HG03280 (cell line): ENCODE data around the gene SLC38A5.
A peak's percentile ranks its signal among the peaks of the same experiment; 100 is the strongest.
"Not testable (repeated sequence)": the region's sequence is repeated elsewhere in the genome, so short reads cannot be mapped to it uniquely, and the experiment has no call there.

Source experiments
- ATAC-seq: cut with Tn5 transposase; IDR thresholded peaks from one replicate; pipeline ENCODE4 v1.9.1; 2021; ENCODE audit warnings: mild to moderate bottlenecking, moderate library complexity; ENCODE audit not compliant: unreplicated experiment

SLC38A5 gene

DNA sequence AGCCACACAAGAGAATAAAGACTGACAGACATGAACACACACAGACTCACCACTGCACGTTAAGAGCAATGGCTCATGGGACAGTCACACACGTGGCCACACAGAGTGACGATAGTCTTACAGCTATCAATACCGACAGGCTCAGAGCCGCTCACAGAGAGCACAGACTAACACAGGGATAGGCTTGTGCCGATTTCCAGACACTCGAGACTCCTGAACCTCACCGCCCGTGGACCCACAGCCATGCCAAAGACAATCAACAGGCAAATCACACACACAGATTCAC lies 716 bp upstream of the SLC38A5 start:
- no peak for ATAC-seq

DNA sequence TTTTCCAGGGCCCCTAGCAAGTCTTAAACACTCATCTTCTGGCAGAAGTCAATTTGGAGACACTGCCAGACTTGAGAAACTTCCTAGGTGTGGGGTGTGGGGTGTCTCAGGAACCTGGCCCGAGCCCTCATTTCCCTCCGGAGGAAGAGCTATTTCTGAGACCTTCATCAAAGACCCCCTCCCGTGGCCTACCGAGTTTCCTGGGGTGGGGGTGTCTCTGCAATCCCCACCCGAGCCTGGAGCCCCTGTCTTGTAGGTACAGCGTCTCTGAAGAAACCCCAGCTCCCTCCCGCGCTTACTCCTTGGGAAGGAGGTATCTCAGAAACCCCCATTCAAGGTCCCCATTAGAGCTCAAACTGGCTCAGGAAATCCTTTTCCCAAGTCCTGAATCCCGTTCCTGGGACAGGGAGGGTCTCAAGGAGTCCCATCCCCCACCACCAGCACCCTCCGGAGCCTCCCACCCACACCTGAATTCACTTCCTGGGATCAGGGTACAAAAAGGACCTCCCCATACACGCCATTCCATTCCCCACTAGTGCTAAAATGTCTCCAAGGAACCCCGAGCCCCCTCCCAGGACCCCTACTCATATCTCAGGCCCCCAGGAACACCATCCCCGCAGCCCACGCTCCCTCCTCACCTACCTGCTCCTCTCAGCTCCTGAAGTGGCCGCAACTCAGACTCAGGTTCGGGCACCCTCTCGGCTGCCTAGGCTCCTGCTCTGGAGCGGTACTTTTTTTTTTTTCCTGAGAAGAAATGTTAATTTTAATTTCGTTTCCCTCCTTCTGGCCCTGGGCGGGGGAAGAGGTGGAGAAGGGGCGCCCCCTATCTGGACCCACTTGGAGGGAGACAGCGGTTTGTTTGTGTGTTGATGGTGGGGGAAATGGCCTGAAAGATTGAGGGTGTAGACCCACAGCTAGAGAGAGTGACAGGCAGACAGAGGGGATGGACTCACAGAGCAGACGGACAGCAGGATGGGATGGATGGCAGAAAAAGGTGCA lies 1.1 kb downstream of the SLC38A5 start:
- ATAC-seq: no peak

DNA sequence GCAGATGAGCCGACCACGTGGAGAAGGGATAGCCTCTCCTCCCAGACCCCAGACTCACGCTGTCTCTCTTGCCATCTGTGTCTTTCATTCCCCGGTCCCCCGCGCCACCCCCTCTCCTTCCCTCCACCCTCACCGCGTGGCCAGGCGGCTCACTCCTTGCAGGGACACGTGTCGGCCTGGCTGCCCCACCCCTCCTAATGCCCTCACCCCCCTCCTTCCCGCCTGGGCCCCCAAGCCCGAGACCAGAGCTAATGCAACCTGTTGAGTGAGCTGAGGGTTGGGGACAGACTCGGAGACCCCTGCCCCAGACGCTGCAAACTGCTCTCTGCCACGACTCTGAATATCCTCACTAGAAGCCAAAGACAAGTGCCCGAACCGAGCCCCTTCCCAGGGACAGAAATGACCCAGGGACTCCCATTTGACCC lies 1.8 kb downstream of the SLC38A5 start:
- peak; percentile 51 for ATAC-seq

DNA sequence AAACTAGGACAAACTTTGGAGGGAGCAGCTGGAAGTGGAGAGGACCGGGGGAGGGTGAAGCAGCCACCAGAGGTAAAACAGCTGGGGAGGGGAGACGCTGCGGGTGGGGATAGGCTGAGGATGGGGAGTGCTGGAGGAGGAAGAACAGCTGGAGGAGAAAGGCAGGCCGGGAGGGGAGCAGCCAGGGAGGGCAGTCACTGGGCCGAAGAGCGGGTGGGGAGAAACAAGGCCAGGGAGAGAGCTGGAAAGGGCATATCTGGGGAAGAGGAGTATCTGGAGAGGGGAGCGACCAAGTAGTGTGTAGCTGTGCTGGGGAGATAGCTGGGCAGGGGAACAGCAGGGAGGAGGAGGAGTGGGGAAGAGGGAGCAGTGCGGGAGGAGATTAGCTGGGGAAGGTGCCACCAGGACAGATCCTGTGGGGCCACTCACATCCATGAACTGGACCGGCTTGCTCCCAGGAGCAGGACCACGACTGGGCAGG lies 2.7 kb downstream of the SLC38A5 start:
- ATAC-seq: no peak

DNA sequence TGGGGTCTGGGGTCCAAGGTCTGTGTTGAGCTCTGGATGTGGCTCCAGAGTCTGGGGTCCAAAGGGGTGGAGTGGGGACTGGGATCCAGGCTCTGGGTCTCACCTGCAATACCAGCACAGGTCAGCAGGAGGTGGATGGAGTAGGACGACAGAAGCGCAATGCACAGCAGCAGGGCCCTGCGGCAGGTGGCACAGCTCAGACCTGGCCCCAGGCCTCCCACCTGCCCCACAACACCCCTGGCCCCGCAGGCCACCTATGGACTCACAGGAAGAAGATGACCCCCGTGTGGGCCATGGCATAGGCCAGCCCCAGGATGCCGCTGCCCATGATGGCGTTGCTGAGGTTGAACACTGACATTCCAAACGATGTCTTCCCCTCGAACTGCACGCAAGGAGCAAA lies 3.4 kb downstream of the SLC38A5 start:
- ATAC-seq: no peak

DNA sequence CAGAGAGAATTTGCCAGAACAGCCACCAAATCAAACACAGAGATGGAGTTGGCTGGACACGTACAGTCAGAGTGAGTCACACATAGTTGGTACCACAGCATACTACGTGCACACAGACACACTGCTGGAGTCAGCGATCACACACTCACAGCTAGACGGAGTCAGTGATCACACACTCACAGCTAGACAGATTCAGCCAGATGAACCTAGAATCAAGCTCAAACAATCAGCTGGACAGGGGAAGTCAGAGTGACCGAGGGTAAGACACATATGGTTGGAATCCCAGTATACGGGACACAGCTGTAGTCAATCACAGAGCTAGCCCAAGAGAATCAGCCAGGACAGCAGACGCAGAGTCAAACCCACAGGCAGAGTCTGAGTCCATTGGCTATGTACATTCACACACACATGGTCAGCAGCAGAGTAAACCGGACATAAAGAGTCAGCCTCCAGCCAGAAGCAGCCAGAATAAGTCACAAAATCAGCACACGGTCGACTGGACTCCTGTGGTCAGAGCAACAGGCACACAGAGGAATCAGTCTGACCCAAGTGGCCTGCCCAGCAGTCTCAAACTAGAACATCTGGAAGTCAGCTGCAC lies 4.6 kb downstream of the SLC38A5 start:
- ATAC-seq: no peak

DNA sequence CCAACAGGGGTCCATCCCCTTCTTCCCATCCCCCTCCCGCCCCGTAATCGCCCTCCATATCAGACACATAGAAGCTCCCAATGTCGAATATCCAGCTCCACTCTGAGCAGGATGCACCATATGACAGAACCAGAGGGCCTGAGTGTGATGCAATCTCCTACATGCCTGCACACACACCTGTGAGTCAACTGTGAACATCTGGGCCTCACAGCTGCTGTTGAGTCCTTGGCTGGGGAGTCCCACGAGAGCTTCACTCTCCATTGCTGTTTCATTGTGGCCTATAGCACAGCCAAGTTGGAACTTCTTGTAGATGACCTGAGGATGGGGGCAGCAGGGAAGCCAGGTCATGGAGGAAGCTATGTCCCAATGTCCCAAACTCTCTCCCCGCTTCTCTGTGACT lies 8.2 kb downstream of the SLC38A5 start:
- ATAC-seq: no peak

DNA sequence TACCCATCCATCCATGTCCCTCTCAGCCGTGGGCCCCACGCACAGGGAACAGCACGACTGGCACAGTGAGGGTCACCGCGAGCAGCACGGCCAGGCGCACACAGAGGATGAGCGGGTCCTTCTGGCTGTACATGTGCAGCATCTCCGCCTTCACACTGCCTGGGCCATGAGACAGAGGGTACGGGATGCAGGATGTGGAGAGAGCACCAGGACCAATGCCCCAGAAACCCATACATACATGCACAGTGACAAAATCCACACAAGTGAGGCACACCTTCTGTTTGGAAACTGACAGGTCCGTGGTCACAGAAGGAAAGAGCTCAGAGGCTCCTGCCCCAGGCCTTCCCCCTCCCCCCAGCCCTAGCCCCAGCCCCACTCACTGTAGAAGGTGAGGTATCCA lies 9.5 kb downstream of the SLC38A5 start:
- no peak for ATAC-seq

DNA sequence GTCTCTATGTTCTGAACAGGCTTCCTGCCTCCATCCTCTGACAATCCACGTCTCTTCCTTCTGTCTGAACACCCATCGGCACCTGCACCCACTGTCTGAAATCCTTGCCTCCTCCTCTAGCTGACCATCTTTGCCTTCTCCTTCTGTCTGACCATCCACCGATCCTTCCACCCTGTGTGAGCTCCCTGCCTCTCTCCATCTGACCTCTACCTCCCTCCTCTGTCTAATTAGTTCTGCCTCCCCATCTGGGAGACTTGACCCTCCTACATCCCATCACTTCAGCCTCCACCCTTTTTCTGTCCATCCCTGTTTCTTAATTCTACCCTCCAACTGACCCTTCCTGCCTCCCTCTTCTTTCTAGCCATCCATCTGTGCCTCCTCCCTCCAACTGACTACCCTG lies 10.0 kb downstream of the SLC38A5 start:
- no peak for ATAC-seq

DNA sequence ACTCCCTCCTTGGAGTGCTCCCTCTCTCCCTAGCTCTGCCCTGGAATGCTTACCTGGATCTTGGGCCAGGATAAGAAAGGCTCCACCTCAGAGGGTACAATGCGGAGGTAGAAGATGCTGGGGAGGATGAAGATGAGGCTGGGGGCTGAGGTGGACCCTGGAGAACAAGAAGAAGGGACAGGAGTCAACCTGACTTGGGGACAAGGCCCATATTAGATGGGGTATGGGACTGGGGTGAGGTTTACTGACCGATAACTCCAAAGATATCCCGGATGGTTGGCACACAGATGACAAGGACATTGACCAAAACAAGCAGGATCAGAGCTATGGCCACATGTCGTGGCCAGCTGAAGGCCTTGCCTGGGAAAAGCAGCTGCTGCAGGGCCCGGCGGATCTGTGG lies 10.6 kb downstream of the SLC38A5 start:
- no peak for ATAC-seq

DNA sequence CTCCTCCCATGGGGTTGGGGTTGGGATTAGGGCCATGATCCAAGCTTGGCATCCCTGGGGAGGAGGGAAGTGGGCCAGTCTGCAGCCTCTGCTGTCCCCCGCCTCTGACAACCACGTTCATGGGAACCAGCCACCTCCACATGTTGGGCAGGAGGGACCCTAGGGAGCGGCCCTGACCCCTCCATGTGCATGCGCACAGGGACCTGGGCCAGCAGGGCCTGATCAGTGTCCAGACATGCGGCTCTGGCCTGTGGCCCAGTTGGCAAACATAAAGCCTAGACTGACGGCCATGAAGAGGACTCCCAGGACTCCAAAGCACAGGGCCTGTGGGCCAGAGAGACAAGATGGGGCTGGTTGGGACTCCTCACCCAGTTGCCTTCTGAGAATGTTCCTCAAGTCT lies 11.3 kb downstream of the SLC38A5 start:
- no peak for ATAC-seq

DNA sequence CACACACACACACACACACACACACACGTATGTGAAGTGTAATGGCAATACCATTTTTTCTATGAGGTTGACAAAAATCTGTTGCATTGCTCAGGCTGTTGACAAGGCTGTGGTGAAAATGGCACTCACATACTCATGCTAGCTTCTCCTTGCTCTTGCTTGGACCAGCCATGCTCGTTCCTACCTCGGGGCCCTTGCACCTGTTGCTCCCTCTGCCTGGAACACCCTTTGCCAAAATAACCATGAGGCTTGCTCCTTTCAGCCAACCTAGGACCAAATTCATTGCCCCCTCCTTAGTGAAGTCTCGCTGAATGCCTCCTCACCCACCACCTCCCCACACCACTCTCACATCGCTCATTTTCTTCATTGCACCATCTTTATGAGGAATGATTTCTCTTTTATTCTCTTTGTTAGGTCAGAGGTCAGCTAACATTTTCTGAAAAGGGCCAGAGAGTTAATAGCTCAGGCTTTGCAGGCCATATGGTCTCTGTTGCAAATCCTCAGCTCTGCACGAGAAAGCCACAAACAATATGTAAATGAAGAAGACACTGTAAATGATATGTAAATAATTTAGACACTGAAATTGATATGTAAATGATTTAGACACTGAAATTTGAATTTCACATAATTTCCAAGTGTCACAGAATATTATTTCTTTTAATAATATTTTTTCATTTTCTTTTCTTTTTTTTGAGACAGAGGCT lies 13.3 kb downstream of the SLC38A5 start:
- ATAC-seq: no peak

DNA sequence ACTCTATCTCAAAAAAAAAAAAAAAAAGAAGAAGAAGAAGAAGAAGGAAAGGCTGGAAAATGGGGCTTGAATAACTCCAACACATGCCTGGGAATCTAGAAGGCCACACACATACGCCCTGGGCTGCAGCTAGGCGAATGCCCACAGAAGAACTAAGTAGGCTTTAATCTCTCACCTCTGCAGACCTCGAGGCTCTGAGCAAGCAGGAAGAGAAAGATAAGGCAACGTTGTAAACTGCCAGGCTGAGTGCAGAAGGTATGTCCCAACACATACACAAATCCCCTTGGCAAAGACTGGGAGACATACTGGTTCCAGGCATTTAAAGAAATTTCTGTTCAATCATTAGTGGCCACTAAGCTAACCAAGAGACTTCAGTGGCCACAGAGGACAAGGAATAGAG lies 18.4 kb downstream of the SLC38A5 start:
- no peak for ATAC-seq

DNA sequence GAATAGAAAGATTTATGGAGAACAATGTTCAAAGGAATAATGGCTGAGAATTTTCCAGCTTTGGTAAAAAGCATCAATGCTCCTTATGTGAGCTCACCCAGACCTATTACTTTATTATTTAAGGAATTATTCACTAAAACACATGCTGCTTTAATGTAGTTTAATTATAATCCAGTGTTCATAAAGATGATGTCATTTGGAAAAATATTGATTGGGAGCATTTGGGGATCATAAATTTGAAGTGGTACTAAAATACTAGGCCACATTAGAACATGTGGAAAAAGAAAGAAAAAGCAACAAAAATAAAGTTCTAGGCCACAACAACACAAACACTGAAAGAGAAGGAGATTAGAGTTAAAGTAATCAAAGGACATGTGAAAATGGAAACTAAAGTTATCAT lies 20.0 kb downstream of the SLC38A5 start:
- no peak for ATAC-seq

DNA sequence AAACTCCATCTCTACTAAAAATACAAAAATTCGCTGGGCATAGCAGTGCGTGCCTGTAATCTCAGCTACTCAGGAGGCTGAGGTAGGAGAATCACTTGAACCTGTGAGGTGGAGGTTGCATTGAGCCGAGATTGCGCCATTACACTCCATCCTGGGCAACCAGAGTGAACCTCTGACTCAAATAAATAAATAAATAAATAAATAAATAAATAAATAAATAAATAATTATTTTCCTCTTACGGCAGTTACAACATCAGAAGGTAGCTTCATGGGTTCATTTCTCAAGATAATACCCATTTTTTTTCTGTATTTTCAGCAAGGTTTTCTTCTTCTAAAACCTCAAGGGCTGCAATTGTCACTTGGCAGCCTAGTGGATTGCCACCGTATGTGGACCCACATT lies 22.9 kb downstream of the SLC38A5 start:
- not testable (repeated sequence) for ATAC-seq

DNA sequence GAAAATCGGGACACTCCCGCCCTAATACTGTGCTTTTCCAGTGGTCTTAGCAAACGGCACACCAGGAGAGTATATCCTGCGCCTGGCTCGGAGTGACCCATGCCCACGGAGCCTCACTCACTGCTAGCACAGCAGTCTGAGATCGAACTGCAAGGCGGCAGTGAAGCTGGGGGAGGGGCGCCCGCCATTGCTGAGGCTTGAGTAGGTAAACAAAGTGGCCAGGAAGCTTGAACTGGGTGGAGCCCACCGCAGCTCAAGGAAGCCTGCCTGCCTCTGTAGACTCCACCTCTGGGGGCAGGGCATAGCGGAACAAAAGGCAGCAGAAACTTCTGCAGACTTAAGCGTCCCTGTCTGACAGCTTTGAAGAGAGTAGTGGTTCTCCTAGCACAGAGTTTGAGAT lies 36.3 kb downstream of the SLC38A5 start:
- not testable (repeated sequence) for ATAC-seq

DNA sequence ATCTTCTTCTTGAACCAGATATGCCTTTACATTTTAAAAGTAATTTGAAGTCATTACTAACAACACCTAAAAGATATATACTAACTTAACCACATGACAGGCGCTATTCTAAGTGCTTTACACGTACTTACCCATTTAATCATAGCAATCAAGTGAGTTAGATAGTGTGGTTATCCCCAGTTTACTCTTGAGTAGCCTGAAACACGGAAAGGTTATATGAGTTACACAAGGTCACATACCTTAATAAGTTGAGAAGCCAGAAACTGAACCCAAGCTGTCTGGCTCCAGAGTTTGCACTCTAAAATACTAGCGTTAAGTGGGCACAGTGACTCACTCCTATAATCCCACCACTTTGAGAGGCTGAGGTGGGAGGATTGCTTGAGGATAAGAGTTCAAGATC lies 39.9 kb downstream of the SLC38A5 start:
- ATAC-seq: not testable (repeated sequence)

DNA sequence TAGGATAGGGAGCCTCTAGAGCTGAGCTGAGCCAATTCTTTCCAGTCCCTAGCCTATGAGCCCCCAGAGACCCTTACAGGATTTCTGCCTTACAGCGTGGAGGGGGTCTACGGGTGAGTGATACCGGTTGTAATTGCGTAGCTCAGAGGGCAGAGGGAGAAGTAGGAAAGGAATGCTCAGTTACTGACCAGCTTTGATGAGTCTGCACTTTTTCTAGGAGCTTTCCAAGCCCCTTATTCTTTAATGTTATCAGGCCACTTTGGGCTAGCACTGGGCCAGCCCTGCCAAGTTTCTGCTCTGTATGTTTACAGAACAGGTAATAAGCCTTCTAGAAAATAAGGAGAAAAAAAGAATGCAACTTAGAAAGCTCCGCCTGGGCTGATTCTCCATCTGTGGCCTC lies 40.5 kb downstream of the SLC38A5 start:
- ATAC-seq: not testable (repeated sequence)

DNA sequence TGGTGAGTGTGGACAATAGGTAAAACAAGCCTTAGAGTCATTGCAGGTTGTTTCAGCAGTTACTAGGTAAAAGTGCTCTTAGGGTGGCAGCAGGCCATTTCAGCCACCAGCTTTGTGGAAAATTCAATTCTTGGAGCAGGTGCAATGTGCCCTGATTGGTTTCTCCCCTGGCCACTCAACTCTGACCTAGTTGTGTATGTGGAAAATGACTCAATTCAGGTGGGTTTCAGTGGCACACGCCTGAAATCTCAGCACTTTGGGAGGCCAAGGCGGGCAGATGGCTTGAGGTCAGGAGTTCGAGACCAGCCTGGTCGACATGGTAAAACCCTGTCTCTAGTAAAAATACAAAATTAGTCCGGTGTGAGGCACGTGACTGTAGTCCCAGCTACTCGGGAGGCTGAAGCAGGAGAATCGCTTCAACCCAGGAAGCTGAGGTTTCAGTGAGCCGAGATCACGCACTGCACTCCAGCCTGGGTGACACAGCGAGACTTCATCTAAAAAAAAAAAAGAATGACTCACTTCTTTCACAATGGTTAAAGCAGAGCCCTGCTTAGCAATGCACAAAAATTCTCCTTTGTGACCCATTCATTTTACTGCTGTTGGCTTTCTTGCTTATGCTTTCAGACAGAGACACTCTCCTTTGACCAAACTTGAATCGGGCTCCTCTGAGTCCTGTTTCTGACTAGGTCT lies 42.9 kb downstream of the SLC38A5 start:
- ATAC-seq: not testable (repeated sequence)

DNA sequence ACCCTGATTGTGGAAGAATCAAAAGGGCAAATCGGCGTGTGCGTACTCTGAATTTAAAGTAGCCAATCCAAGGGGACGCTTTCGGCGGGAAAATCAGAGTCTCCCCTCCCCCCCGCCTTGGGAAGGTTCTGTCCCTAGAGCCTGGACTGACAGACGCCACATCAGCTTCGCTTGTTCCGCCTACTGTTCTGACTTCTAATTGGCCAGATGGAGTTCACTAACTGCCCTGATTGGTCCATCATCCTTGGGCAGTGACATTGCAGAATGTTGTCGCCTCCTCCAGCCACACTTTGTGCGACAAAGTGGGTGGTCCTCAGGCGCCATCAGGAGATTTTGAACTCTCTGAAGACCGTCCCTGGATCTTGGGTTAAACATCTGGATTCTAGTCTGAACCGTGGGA lies 58.2 kb downstream of the SLC38A5 start, which contains the start of gene SSX4B:
Gene SSX4B (minus strand): TSS at position 101 of the 400 bp plus-strand sequence. CDS start 588 bp downstream, outside the sequence.
- ATAC-seq: not testable (repeated sequence)
